Measurements from ENCODE around the gene PPP2R2B.

PPP2R2B gene

DNA sequence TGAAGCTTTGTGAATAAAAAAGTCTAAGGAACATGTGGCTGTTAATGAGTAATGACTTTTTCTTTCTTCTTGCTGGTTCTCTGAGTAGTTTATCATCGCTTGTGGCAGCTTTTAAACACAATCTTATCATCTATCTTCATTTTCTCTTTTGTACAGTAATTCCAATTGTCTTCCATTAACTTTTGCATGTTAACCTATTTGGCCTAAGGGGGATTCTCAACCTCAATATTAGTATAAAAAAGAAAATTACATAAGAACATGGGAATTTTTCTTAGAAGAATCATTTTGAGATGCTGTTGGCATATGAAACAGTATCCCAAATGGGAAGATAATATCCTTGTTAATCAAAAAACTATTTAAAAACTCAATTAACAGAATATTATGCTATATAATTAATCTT is 182.9 kb downstream of the PPP2R2B start:
- no peak for DNase-seq

DNA sequence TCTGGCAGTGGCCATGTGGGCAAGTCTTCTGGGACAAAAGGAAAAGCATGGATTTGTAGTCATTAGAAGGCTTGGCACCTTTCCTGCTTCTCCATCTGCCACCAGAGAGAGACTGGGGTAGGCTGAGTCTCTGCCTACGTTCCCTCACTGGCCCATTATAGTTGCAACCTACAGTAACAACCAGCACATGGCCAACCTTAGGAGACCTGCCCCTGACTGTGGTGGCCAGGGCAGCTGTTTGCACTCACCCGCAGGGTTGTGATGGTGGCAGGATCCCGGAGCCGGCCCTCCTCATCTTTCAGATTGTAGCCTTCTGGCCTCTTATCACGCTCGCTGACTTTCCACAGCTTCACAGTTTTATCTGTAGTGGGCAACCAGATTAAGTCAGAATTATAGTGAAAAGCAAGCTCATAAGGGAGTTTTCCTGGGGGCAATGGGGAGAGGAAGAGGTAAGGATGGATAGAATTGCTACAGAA is 187.6 kb downstream of the PPP2R2B start:
- no peak for DNase-seq

DNA sequence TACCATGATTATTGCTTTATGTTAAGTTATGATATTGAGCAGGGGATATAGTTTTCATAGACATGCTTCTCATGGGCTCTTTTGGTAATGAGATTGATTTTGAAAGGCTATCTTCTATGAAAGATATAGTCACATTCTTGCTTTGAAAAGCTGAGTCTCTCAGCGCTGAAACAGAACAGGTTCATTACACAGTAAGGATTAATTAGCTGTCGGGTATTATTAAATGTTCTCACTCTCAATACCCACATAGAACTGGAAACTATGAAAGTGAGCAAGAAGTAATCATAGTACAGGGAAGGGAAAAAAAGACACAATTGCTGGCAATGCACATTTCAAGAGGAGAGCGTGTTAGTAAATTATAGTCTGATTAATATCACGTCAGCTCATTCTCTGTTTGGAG is 190.9 kb downstream of the PPP2R2B start:
- no peak for DNase-seq

DNA sequence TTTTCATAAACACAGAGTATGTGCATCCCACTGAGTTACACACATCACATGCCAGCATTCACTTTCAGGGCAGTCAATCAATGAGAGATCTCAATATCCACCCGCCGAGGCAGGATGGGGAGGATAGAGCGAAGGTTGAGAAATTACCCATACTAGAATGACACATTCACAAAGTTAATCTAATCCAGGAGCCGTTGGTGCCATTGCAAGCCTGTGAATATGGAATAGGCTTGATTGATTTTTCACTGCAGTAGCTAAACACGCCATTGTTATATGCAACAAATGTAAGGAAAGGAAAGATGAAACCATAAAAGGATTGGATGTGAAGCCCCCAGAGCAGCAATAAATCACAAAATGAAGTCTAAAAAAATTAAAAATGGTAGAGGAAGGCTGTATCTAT is 194.7 kb downstream of the PPP2R2B start:
- DNase-seq, result no peak

DNA sequence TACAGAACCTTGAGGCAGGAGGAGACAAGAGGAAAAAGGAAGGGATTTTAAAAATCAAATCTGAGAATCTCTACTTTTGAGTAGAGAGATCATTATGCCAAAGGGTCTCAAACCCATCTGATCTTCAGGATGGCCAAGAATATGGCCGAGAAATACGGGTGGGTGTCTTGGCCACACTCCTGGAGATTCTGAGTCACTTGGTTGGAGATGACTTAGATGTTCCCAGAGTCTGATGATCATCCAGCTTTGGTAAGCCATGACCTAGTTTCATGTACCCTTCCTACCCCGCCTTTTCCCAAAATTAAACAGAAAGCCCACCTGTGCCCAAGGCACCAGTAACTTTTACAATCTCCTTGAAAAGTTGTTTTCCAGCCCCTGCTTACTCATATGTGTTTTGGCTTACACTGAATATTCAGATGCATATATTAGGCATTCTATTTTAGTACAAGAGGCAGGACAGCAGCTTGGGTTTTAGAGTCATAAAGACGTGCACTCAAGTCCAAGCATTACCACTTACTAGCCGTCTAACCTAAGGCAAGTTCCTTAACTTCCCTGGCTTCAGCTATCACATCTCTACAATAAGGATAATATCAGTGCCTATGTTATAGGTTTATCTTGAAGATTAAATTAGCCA is 195.5 kb downstream of the PPP2R2B start:
- DNase-seq, result no peak

DNA sequence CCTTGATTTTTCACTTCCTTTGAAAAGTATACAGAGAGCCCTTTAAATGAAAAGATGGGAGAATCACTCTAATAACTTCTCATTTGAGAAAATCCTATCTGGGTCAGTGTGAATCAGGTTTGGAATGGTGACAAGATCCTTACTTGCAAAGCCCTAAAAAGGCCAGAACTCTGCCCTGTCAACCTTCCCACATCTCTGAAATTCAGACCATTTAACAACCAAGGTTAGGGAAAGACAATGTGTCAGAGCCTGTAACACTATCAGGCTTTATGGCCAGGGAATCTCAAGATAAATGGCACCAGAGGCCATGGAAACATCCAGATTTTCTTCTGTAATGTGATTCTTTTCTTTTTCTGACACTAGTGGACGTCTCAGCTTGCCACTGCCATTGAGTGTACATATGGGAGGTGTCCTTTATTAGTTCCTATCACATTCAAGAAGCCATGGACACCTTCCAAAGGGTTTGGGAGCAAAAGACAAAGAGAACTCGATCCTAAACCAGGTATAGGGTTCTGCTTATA is 196.9 kb downstream of the PPP2R2B start:
- DNase-seq, result no peak

DNA sequence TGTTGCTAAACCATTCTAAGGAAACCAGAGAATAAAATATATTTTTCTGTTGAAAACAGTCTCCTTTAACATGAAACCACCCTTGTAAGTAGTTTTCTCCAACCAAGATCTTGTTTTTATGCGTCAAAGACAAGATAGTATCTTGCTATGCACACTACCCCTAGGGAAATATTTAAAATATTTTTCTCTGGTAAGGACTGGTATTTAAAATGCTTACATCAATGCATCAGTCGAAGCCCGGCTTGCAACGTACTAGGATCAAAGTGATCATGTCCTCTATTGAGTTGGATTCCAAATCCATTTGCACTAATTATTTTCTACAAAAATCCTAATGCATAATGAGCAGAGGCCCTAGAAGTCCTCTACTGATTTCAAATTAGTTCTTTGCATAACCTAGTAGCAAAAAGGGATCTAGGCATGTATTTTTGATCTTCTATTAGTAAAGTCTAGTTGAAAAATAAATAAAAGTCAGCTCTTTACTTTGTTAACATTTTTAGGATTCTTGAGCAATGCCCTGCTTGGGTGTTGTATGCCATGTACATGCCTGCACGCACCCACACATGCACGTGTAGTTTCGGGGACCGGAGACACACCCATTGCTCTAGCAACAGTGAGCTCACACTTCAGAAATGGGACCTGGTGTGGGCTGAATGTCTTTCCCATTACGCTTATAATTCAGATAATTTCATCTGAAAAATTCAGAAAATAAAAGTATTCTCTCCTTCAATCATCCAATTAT is 197.5 kb downstream of the PPP2R2B start:
- no peak for DNase-seq

DNA sequence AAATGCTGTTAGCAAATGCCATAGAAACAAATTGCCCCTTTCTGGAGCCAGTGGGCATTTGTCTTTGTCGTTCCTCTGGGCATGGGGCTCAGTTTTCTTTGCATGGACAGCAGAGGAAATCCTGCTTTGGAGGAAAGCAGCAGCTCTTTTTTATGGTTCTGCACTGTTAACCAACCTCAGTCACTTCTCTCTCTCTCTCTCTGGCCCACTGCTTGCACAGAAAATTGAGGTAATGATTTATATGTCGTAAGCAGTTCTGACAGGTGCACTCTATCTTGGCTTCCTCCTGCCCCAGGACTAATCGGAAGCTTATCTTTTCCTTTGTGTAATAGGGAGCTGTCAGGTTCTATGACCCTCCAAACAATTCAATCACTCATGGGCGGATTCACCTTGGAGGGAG is 202.9 kb downstream of the PPP2R2B start:
- peak; percentile 5 for DNase-seq

DNA sequence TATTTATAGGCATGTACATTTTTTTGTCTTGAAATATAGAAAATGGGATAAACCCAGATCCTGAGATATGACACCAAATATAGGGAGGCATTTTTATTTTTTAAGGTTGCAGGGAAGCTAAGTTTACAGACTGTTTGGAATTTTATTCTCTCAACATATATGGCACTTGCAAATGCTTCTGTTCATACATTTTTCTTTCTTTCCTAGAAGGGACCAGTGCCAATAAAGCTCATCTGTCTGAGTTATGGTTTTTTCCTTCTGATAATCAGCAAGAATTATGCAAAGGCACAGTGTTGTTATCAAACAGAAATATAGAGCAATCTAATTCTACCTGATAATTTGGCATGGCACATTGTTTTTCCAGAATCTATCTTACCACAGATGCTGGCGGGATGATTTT is 205.7 kb downstream of the PPP2R2B start:
- DNase-seq, result no peak

DNA sequence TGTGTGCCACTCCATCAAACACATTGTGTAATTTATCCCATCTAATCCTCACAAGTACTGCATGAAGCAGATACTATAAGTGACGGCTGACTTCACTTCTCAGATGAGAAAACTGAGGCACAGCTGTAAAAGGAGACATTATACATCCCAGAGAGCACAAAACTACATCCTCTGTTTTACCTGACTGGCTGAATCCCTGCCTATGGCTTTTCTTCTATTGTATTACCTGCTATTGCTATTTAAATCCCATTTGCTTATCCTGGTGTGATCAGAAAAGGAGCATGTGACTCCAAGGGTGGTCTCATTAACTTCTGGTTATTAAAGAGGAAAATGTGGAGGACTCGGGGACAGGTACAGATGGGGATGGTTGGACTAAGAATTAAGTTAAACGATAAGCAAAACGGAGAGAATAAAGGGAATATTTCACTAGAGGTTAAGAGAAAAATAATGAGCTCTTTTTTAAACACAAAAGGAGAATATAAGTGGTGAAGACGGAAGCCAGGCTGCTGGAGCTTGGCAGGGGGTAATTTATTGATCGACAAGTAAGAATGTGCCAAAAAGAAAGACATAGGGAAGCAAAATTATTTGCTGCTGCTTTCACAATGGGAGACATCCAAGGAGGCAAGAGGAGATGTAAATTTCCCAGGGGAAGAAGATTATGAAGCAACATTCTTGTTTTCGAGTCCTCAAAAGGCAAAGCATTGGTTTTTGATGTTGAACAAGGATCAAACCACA is 206.8 kb downstream of the PPP2R2B start:
- no peak for DNase-seq

DNA sequence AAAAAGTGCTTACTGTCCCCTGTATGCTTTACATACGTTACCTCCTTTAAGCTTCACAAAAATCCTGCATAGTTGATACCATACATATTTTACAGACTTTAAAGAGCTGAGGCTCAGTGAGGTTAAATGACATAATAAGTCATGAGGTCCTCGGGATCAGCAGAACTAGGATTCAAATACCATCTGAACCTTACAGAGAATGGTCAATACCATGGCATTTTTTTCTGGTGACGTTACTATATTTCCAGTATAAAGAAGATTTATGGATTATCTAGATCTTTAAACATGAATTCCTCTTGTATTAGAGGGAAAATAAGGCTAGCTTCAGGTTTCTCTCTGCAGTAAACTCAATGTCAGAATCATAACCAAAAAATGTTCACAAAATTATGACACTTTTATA is 208.9 kb downstream of the PPP2R2B start:
- DNase-seq, result no peak

DNA sequence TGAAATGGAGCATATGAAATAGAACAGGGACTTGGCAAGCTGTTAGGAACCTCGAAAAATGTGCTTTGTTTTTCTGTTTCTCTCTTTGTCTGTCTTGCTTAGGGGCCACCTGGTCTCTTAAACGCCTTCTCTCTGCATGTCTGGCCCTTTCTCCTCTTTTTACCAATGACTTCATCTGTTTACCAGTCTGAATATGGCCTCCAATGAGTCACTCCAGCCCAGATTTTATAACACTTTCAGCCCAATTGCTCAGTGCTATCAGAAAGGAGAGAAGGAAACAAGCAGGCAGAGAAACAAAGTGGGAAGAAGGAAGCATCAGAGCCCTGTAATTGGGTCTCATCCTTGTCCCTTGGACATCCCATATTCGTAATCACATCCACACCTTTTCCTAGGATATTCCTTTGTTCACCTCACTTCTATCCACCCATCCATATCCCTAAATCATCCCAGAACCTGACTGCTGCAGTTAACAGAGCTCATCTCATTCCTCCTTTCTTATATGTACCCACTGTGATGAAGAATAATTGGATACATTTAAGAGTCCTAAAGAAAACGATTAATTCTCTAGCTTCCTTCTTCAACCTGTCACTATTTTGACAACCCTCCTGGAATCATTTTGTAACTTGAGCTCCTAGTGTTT is 210.8 kb downstream of the PPP2R2B start:
- peak; percentile 5 for DNase-seq

DNA sequence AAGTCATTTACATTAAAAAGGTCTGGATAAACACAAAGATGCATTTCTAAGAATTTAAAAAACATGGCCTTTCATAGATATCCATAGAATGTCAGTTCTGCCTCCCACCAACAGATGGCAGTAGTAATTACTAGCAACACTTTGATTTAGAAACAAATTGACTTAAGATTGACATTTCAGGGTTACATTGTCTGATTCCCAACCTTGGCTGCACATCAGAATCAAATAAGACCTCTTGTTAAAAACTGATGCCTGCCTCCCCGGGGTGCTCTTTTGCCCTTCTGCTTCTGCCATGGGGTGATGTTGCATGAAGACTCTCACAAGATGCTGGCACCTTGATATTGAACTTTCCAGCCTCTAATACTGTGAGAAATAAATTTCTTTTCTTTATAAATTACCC is 216.3 kb downstream of the PPP2R2B start:
- DNase-seq, result no peak

DNA sequence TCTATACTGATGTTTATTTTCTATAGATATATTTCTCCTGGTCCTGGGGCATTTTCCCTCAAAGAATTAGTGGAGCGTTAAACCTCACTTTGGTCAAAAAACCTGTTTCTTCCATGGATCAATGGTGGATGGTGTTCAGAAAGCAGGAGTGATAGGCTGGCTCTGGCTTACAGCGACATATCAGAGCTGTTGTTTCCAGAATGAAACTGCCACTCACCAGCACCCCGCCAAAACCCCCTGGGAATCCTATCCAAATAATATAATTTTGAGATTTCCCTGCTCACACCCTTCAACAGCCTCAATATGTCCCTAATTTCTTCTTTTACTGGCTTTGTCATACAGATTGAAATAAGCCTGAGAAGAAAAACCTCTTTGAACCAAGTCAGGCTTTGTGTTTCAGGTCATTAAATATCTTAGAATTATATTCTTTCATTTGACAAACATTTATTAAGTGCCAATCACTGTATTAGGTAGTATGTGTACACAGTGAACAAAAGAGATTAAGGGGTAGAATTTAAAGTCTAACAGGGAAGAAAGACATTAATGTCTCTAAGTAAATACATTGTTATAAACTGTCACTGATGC is 218.1 kb downstream of the PPP2R2B start:
- no peak for DNase-seq

DNA sequence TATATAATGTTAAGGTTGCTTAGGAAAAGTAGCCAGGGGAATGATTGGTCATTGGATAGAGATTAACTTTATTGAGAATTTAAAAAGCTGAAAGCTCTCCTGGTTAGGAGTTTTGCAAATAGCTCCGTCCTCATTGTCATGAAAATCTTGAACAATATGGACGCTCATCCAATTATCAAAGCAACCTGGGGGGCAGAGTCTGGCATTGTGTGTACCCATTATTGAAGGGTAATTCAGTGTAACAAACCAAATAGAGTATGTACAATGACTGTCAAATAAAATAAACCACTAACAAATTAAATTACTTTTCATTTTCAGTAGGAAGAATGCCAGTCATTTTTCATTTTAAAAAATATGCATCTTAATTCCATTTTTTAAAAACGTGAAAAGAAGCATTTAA is 218.6 kb downstream of the PPP2R2B start:
- no peak for DNase-seq

DNA sequence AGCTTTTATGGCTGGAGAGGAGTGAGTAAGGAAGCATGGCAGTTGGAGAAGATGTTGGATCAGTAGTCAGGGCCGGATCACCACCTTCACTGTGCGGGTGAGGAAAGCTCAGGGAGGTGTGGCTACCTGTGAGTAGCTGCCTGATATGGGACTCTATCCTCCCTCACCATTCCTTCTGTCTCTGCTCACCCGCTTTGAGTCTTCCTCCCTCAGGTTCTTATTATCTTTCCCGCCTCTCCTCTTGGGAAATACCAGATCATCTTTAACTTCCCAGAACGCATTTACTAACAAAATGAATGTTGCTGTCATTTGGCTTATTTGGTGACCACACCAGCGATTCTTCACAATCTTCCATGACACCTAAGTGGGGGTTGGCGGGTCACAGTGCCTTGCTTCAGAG is 221.9 kb downstream of the PPP2R2B start:
- no peak for DNase-seq

DNA sequence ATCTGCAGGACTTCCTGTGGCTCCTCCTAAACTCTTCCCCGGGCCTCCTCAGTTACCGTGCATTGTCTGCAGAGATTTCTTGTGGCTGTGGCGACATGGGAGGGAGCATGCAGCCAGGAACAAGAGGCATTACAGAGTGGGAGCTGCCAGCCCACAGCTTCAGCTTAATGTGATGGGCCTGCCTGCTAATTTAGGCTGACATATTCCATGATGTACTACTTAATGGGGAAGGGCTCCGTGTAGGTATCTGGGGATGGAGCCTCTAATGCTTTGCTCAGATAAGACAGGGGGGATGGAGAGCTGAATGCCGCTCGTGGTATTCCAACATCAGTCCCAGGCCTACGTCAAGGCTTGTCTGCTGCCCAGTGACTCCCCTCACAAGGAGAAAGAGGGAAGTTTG is 225.0 kb downstream of the PPP2R2B start:
- no peak for DNase-seq

DNA sequence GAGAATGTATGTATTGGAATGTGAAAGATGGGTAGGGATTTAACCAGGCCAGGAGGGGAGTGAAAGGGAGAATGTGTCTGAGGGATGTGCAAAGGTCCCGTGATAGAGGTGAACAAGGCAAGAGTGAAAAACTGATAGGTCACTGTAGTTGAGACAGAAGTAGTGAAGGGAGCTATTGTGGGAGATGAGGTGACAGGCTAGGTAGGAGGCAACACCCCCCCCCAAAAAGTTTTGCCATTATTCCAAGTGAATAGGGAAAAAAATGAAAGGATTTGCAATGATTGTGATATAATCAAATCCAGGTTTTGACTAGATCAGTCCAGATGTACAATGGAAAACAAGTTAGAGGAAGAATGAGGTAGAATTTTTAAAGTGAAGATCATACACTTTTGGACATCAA is 226.0 kb downstream of the PPP2R2B start:
- no peak for DNase-seq

DNA sequence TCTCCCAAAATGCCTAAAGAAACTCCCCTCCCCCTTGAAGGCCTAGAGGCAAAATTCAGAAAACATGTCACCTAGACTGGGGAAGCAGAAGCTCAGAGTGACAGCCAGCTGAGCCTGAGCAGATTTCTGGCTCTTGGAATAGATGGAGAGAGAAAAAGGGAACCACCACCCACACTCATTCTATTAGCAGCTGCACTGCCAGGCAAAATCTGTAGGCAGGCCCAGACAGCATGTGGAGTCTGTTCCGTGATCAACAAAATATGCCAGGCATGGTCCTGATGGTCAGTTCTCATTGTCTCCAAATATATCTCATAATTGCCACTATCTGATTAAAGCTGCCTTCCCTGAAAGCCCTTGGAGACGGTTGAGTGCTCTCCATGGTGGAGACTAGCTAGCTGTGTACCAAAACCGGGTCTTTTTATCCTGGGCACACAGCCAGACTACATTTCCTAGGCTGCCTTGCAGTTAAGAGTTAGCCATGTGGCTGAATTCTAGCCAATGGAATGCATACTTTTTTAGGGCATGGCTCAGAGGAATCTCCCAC is 230.8 kb downstream of the PPP2R2B start:
- DNase-seq, result peak; percentile 48

DNA sequence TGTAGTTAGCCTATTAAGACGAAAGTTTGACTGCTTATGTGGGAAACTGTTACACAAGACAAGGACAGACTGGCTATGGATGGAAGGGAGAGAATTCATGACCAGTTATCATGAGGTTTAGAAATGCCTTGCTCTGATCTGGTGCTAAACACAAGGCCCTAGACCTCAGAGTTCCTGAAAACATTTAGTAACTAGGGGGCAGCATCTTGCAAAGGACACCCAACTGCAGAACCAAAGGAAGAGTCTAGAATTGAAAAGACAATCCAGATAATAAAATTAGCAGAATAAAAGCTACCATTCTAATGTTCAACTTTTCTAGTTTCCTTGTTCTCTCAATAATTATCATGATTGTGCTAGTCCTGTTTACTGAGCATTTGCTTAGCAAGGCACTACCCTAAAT is 232.1 kb downstream of the PPP2R2B start:
- DNase-seq, result no peak

DNA sequence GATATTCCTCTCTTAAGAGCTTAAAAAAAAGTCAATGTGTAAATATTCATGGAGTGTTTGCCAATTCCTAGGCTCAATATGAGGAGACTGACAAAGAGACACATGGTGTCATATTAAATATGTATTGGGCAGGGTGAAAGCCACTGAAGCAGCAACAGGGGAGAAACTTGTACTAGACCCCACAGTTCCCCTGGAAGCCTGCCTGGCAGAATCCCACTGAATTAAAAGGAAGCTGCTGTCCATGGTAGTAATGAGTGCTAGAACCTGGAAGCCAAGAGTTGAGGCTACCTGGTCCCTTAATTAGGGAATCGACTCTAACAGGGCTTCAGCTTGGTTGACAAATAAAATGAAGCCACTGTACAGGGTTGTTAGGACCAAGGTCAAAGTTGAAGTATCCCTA is 233.2 kb downstream of the PPP2R2B start:
- DNase-seq, result peak; percentile 49

DNA sequence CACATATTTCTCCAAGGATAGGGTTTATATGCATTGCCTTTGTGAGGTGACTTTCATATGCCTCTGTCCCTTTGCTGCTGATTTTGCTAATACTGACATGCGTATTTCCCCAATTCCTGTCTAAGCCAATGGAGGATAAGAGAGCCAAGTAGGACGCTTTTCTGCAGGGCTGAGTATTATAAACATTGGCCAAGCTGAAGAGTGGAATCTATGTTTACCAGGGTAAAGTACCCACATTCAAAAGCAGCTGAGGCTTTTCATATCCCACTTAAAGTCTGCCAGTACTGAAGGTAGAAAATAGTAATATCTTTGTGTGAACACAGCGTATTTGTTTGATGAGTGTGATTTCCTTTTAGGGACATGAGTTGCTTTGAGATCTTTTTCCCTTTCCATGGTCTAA is 233.7 kb downstream of the PPP2R2B start:
- DNase-seq, result peak; percentile 49

DNA sequence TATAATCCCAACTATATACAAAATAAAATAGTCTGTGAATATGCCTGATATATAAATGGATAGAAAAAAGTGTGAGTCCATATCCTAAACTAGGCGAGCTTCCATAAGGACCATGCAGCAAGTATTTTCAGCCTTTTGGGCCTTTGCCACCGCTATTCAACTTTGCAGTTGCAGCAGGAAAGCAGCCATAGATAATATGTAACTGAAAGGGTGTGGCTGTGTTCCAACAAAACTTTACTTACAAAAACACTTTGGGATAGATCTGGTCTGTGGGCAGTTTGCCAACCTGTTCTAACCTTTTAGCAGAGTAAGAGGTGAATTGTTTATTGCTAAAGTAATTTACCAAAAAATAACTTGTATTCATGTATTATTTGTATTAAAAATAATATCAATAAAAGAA is 234.8 kb downstream of the PPP2R2B start:
- no peak for DNase-seq
